ENCODE data around the gene ADD2. TPM values are rescaled to one million over a fixed set of nuclear protein-coding genes. Genes with fewer than 3 reads are reported as not detected.

Gene ADD2
- total RNA-seq, 1 experiment from 2014 or later: 124 TPM

DNA sequence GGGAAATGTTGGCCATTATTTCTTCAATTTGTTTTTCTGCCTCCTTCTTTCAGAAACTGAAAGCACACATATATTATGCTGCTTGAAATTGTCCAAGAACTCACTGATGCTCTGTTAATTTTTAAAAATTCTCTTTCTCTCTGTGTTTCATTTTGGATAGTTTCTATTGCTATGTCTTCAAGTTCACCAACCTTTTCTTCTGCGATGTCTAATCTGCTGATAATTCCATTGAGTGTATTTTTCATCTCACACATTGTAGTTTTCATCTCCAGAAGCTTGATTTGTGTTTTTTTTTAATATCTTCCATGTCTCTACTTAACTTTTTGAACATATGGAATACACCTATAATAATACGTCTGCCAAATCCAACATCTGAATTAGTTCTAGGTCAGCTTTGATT, 116.3 kb downstream of the ADD2 start:
- Histone ChIP-seq H2BK12ac (ENCODE audit: insufficient read length, low read depth, low read length) (no peak overlapping the region), H3K9me3 (ENCODE audit: control insufficient read depth, low read depth, low read length) (no peaks in the 10 kb centered on the region), H2BK5ac (ENCODE audit: insufficient read length, low read length) (no peak overlapping the region), H4K20me1 (ENCODE audit: control insufficient read depth, insufficient read depth, insufficient read length) (peaks cover 2% of the 10 kb centered on the region), H2BK15ac (ENCODE audit: low read depth, low read length) (no peak overlapping the region), H4K8ac (replicated peaks; ENCODE audit: insufficient read length, low read depth, low read length) (no peak overlapping the region), H3K27ac (ENCODE audit: insufficient read length, low read depth, low read length) (no peak overlapping the region), H2BK20ac (ENCODE audit: low read depth, low read length, poor library complexity, severe bottlenecking) (no peak overlapping the region), H4K5ac (ENCODE audit: insufficient read length, low read depth, low read length) (no peak overlapping the region), H3K27me3 (ENCODE audit: insufficient read depth, low read length) (no peaks in the 10 kb centered on the region; the same call in 1 of the 2 replicates), H3K79me2 (ENCODE audit: insufficient read depth, low read length) (no peaks in the 10 kb centered on the region), H3K14ac (ENCODE audit: insufficient read depth, low read length) (no peak overlapping the region), H3K4me1 (ENCODE audit: insufficient read depth, low read length) (no peaks in the 10 kb centered on the region), H2BK120ac (ENCODE audit: low read depth, low read length, poor library complexity, severe bottlenecking) (no peak overlapping the region), H3K23ac (ENCODE audit: insufficient read length, low read depth, low read length) (no peak overlapping the region), H3K23me2 (ENCODE audit: insufficient read length, low read depth, low read length, poor library complexity, severe bottlenecking) (no peaks in the 10 kb centered on the region), H3K18ac (ENCODE audit: insufficient read length, low read depth, low read length) (no peak overlapping the region), H3T11ph (ENCODE audit: low read length) (no peak overlapping the region), H2AFZ (ENCODE audit: low read length) (no peak overlapping the region), H3K79me1 (ENCODE audit: insufficient read depth, low read depth, low read length, poor library complexity, severe bottlenecking) (no peaks in the 10 kb centered on the region), H3K56ac (ENCODE audit: insufficient read length, low read depth, low read length) (no peak overlapping the region), H2AK5ac (ENCODE audit: insufficient read length, low read length) (no peak overlapping the region), H4K91ac (ENCODE audit: insufficient read length, low read depth, low read length) (no peak overlapping the region), H3K4ac (ENCODE audit: low read depth, low read length) (no peak overlapping the region), H3K9ac (ENCODE audit: extremely low read depth, insufficient read length, low read length) (no peak overlapping the region), H3K4me2 (ENCODE audit: insufficient read depth, insufficient read length, low read length) (no peak overlapping the region)
- WGBS (ENCODE audit: extremely low coverage, insufficient read length, low lambda C conversion rate): no CpG with 5 or more reads among the region's 2 CpGs
- TF ChIP-seq, protein P1, sequence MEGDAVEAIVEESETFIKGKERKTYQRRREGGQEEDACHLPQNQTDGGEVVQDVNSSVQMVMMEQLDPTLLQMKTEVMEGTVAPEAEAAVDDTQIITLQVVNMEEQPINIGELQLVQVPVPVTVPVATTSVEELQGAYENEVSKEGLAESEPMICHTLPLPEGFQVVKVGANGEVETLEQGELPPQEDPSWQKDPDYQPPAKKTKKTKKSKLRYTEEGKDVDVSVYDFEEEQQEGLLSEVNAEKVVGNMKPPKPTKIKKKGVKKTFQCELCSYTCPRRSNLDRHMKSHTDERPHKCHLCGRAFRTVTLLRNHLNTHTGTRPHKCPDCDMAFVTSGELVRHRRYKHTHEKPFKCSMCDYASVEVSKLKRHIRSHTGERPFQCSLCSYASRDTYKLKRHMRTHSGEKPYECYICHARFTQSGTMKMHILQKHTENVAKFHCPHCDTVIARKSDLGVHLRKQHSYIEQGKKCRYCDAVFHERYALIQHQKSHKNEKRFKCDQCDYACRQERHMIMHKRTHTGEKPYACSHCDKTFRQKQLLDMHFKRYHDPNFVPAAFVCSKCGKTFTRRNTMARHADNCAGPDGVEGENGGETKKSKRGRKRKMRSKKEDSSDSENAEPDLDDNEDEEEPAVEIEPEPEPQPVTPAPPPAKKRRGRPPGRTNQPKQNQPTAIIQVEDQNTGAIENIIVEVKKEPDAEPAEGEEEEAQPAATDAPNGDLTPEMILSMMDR (conservative IDR thresholded peaks at IDR 0.05): no peak
- no peak for DNase-seq
- Mint-ChIP-seq H3K4me1 (peaks cover 0 to 6% of the 10 kb centered on the region in 2 experiments; a peak in 2 of 4 replicates), H3K4me3 (no peak overlapping the region), H3K9me3 (no peaks in the 10 kb centered on the region), H3K36me3 (ENCODE audit: insufficient read depth in 1 of 3, low read depth in 3 of 3) (no peaks in the 10 kb centered on the region), H3K27me3 (ENCODE audit: low read depth) (peaks cover 55% of the 10 kb centered on the region), H3K27ac (no peak overlapping the region)

All from H9 (cell line).